HG02970 (cell line): Measurements from ENCODE around the gene EEF2KMT.
"Not testable (repeated sequence)": the region's sequence is repeated elsewhere in the genome, so short reads cannot be mapped to it uniquely, and the experiment has no call there.

Experiments used
- ATAC-seq: cut with Tn5 transposase; IDR thresholded peaks from one replicate; pipeline ENCODE4 v1.9.1; 2021; ENCODE audit warnings: mild to moderate bottlenecking, moderate library complexity, moderate number of reproducible peaks; ENCODE audit not compliant: unreplicated experiment, low FRiP score

Gene EEF2KMT

DNA sequence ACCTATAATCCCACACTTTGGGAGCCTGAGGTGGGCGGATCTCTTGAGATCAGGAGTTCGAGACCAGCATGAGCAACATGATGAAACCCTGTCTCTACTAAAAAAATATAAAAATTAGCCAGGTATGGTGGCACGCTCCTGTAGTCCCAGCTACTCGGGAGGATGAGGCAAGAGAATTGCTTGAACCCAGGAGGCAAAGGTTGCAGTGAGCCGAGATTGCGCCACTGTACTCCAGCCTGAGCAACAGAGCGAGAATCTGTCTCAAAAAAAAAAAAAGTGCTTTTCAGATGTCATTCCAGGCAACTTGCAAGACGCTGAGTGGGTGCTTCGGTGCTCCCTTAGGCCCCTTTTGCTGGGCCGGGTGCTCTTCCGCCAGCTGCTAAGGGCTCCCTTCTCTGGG, 53.0 kb downstream of the EEF2KMT start:
- not testable (repeated sequence) for ATAC-seq

DNA sequence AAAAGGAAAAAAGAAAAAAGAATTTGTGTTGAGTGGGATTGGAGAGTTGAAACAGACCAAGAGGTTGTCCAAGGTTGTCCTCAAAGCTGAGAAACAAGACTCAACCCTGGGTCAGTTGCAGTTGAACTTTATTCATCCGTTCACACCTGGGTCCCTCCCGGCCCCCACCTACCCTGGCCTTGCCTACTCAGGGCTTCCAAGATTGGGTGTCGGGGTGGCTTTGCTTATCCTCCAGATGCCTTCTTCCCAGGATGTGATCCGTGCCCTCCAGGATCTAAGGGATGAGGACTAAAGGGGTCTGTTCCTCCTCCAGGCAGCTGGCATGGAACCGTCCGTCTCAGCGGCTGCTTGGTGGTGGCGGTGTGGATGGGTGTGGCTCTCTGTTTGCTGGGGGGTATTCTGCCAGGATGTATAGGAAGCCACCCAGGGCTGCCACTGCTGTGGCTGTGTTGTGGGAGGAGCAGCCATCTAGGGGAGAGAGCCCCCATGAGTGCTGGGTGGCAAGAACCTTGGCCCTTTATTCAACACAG, 53.5 kb downstream of the EEF2KMT start:
- ATAC-seq: no peak

- no peak for ATAC-seq
Observed at GRCh38 chr16:5042574-5043171, 54.9 kb downstream of the EEF2KMT start.

DNA sequence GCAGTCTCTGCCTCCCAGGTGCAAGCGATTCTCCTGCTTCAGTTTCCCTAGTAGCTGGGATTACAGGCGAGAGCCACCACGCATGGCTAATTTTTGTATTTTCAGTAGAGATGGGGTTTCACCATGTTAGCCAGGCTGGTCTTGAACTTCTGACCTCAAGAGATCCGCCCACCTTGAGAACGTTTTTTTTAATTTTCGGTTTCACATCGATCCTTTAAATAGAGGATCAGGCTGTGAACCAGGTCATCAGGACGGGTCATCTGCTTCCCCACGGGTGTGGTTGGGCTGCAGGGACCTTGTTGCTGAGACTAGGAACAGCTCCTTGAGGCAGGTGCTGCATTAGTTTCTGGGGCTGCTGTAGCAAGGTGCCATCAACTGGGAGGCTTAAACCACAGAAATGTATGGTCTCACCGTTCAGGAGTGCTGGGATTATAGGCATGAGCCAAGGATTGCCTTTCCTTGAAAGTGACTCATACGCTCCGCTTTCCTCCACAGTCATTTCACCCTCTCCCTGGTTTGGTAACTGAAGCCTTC, 55.9 kb downstream of the EEF2KMT start:
- ATAC-seq: no peak

DNA sequence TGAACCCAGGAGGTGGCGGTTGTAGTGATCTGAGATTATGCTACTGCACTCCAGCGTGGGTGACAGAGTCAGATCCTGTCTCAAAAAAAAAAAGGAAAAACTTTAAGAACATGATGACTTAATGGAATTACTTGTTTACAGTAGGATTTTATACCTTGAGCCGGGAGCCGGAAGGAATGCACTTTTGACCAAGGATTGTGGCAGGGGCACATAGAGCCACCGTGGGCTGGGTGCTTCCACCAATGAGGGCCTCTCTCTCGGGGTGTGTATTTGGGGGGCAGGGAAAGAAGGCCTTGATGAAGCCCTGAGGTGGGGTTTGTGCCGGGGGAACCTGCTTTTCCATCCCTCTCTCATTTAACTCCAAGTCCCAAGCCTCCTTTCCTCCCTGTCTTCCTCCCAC, 57.1 kb downstream of the EEF2KMT start:
- ATAC-seq: no peak

- no peak for ATAC-seq
Observed at GRCh38 chr16:5036228-5037156, 61.1 kb downstream of the EEF2KMT start.

DNA sequence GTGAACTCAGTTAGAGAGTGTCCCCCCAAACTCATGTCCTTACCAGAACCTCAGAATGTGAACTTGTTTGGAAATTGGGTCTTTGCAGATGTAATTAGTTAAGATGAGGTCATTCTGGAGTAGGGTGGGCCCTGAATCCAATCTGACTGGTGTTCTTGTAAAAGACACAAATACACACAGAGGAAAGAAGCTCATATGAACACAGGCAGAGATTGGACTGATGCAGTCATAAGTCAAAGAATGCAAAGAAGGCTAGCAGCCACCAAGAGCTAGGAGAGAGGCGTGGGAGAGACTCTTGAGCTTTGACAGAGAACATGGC, 61.7 kb downstream of the EEF2KMT start:
- ATAC-seq: no peak
